Lower leg skin (tissue), 4 donors: ENCODE data around the gene APBA2. TPM values are rescaled to one million over a fixed set of nuclear protein-coding genes. Genes with fewer than 3 reads are reported as not detected.

ENCODE experiments used
- DNase-seq, 2 donors: peaks; one replicate each; pipeline ENCODE4 v3.0.0-alpha.2; 2019; ENCODE audit warnings: low spot score in 2 of 2
- H3K4me3 ChIP-seq: fragments of 200-600 bp; sonication (generic); 2 replicates; pipeline ENCODE4 v1.5.1; 2017; ENCODE audit warnings: mild to moderate bottlenecking, low read depth; ENCODE audit not compliant: poor library complexity, severe bottlenecking
- CTCF ChIP-seq, 3 donors: fragments of 450-650 bp; IDR thresholded peaks; one replicate each; pipeline ENCODE4 v1.5.1; 2016; ENCODE audit warnings: antibody characterized with exemption in 3 of 3, mild to moderate bottlenecking in 3 of 3, moderate library complexity in 2 of 3
- POLR2A ChIP-seq, 2 donors: fragments of 450-650 bp; IDR thresholded peaks; one replicate each; pipeline ENCODE4 v1.6.1; 2016 to 2017; ENCODE audit warnings: antibody characterized with exemption in 2 of 2, mild to moderate bottlenecking in 1 of 2, moderate library complexity in 1 of 2
- WGBS, 2 donors: methylation state at CpG; one replicate each; pipeline ENCODE4 v1.1.5; 2018; 5-methylcytosine and 5-hydroxymethylcytosine counted together
- intact Hi-C: fragments of 100-400 bp; cut with DNase I; formaldehyde crosslinking; loops from one replicate; pipeline ENCODE4 v1.15.0; 2023; ENCODE audit warnings: low total_unique reads
- total RNA-seq, 4 donors: library from RNA; depleted of rRNA; stranded (reverse); fragments of >200 nt; gene quantifications; one replicate each; pipeline ENCODE4 v1.1.0, GENCODE V29; 2016

Gene APBA2
- total RNA-seq, 4 donors from 2014 or later = 0.80 to 1.9 (median 1.6) TPM

GRCh38 chr15:28904541-28905315, 19.0 kb downstream of the APBA2 start:
- no peak overlapping the region for H3K4me3 ChIP-seq
- TF ChIP-seq CTCF (IDR thresholded peaks at IDR 0.05) = no peak
- intact Hi-C loops = no loop called here
- DNase-seq = peak in 1 of 2 donors; percentile 67
- WGBS, 2 donors = 54 to 60% methylated on average over 11 of the region's 11 CpGs

- 89 to 91% methylated on average over 11 of the region's 11 CpGs for WGBS, 2 donors
- intact Hi-C loops = no loop called here
- TF ChIP-seq CTCF (IDR thresholded peaks at IDR 0.05) (no peak), POLR2A (IDR thresholded peaks at IDR 0.05) (no peak)
- no peak overlapping the region for H3K4me3 ChIP-seq
- DNase-seq = peak in 1 of 2 donors; percentile 52
Observed at GRCh38 chr15:28907338-28907960, 21.7 kb downstream of the APBA2 start.

GRCh38 chr15:28909958-28910500, 24.3 kb downstream of the APBA2 start:
- peak in 1 of 2 donors; percentile 37 for DNase-seq
- TF ChIP-seq POLR2A (IDR thresholded peaks at IDR 0.05) (no peak), CTCF (IDR thresholded peaks at IDR 0.05) (no peak)
- H3K4me3 ChIP-seq = no peak overlapping the region
- intact Hi-C loops = no loop called here
- 86 to 87% methylated on average over 7 of the region's 7 CpGs for WGBS, 2 donors

GRCh38 chr15:28911310-28911931, 25.6 kb downstream of the APBA2 start:
- peak in 1 of 2 donors; percentile 5 for DNase-seq
- H3K4me3 ChIP-seq = no peak overlapping the region
- 59 to 61% methylated on average over 8 of the region's 8 CpGs for WGBS, 2 donors
- intact Hi-C loops = no loop called here
- TF ChIP-seq CTCF (IDR thresholded peaks at IDR 0.05) = no peak
- no peak for TF ChIP-seq POLR2A (IDR thresholded peaks at IDR 0.05)

- 83 to 86% methylated on average over 2 of the region's 2 CpGs for WGBS, 2 donors
- DNase-seq = no peak
- TF ChIP-seq POLR2A (IDR thresholded peaks at IDR 0.05) = no peak
- TF ChIP-seq CTCF (IDR thresholded peaks at IDR 0.05) = no peak
- H3K4me3 ChIP-seq = no peak overlapping the region
- intact Hi-C loops = no loop called here
Observed at GRCh38 chr15:28912422-28912821, 26.6 kb downstream of the APBA2 start.
